ENCODE results near the gene FEZ2. TPM values are rescaled to one million over a fixed set of nuclear protein-coding genes. Genes with fewer than 3 reads are reported as not detected.
A peak's percentile ranks its signal among the peaks of the same experiment; 100 is the strongest.

The FEZ2 gene
- total RNA-seq, 4 donors from 2014 or later, result 38.6 to 77.0 (median 46.2) TPM

DNA sequence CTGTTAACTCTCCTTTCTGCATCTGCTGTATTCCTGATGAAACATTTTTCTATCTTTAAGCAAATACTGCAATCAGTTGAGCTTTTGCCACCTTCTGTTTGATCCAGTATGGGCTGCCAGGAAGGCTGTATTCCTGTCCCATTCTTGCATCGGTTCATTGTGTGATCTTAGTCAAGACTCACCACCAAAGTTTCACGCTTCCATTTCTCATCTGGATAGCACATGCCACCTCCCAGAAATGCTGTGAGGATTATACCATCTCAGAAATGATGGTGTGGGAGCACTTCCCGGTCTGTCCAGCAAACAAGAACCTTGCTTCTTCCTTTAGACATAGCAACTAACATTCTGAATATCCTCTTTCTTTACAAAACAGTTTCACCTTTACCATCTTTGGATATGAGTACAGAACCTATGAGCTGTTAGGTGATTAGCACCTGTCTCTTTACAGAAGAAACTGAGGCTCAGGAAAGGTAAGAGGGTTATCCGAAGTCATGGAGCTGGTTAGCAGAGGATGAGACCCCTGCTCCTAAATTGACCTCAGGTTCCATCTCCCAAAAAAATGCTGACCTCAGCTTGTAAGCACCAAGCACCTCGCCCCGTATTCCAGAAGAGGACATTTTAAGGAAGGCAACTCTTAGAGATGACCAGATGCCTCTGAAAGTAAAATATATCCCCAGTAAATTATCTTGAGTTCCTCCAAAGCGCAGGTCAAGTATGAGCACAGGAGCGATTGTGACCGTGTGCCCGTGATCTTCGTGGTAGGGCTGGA, 56.8 kb downstream of the FEZ2 start:
- H3K27me3 ChIP-seq, result no peaks in the 10 kb centered on the region
- whole genome bisulfite sequencing, 2 donors (ENCODE audit: low coverage in 1 of 2), result 78 to 94% methylated on average over 3 to 10 of the region's 11 CpGs
- TF ChIP-seq EP300 (IDR thresholded peaks at IDR 0.05) (no peak), POLR2A (IDR thresholded peaks at IDR 0.05) (no peak), CTCF (IDR thresholded peaks at IDR 0.05) (no peak), POLR2AphosphoS5 (IDR thresholded peaks at IDR 0.05) (no peak)
- peak overlapping the region in 2 of 4 donors; percentile 20 to 29 for H3K27ac ChIP-seq
- no peak overlapping the region for H3K4me3 ChIP-seq
- H3K4me1 ChIP-seq, result peaks cover 0 to 32% (median 6%) of the 10 kb centered on the region in 3 donors
- peaks cover 0 to 85% of the 10 kb centered on the region in 2 donors for H3K36me3 ChIP-seq
- H3K9me3 ChIP-seq, result no peaks in the 10 kb centered on the region
- ATAC-seq, result no peak

DNA sequence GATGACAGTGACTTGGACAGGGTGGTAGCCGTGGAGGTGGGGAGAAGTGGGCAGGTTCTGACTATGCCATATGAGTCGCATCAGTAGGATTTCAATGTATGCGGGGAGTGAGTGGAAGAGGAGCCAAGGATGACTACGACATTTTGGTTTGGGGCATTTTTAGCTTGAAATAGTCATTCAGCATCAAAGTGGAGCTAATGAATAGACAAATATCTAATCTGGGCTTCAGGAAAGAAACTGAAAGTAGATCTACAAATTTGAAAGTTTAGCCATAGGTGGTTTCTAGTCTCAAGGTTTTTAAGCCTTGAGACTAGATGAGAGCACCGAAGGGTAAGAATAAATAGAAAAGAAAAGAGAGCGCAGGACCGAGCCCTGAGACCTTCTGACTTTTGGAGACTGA, 58.3 kb downstream of the FEZ2 start:
- WGBS, 2 donors (ENCODE audit: low coverage in 1 of 2), result 93 to 94% methylated on average over 5 to 7 of the region's 7 CpGs
- no peak overlapping the region for H3K4me3 ChIP-seq
- TF ChIP-seq POLR2A (IDR thresholded peaks at IDR 0.05) (no peak), POLR2AphosphoS5 (IDR thresholded peaks at IDR 0.05) (no peak), CTCF (IDR thresholded peaks at IDR 0.05) (no peak), EP300 (IDR thresholded peaks at IDR 0.05) (no peak)
- peak overlapping the region in 1 of 4 donors; percentile 9 for H3K27ac ChIP-seq
- no peak for ATAC-seq
- H3K9me3 ChIP-seq, result no peaks in the 10 kb centered on the region
- H3K4me1 ChIP-seq, result peaks cover 0 to 20% (median 0%) of the 10 kb centered on the region in 3 donors
- H3K27me3 ChIP-seq, result no peaks in the 10 kb centered on the region
- H3K36me3 ChIP-seq, result peaks cover 0 to 87% of the 10 kb centered on the region in 2 donors

DNA sequence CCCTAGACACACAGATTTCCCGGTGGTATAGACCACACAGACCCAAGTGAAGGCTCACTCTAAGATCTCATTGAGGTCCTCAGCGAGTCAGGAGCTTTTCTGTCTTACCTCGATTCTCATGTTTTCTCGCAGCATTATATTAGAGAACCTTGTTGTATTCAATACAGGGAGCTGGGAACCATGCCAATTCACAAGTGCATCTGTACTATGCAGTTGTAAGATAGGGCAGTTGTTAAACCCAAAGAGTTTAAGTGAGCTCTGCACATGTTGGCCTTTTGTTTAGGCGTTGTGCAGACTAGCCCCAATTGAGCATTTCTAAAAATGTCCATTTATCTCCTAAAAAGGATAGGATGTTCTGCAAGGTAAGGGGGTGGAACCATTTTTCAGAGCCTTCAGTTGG, 59.6 kb downstream of the FEZ2 start:
- Histone ChIP-seq H3K27me3 (no peaks in the 10 kb centered on the region), H3K9me3 (no peaks in the 10 kb centered on the region), H3K4me3 (no peak overlapping the region), H3K36me3 (peaks cover 0 to 74% of the 10 kb centered on the region in 2 donors), H3K4me1 (peaks cover 0 to 19% (median 0%) of the 10 kb centered on the region in 3 donors), H3K27ac (no peak overlapping the region)
- TF ChIP-seq POLR2A (IDR thresholded peaks at IDR 0.05) (no peak), POLR2AphosphoS5 (IDR thresholded peaks at IDR 0.05) (no peak), EP300 (IDR thresholded peaks at IDR 0.05) (no peak), CTCF (IDR thresholded peaks at IDR 0.05) (no peak)
- no peak for ATAC-seq
- 65 to 66% methylated on average over 3 to 5 of the region's 5 CpGs for WGBS, 2 donors (ENCODE audit: low coverage in 1 of 2)

DNA sequence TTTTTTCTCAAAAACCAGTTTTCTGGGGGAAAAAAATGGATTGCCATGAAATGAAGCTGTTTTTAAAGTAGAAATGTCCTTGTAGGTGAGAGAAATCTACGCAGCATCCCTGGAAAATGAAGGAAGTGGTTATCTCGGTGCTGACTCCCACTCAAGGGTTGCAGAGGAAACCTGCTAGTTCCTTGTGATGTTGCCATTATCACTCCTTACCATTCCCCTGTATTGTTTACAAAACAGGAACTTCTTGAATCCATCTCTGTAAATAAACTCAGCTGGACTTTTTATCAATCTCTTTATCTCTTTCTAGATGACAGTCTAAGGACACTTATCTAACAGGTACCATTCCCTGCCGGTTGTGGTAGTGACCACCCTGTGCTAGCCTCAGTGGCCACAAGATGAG, 61.2 kb downstream of the FEZ2 start:
- H3K27me3 ChIP-seq, result no peaks in the 10 kb centered on the region
- no peak for ATAC-seq
- peaks cover 3 to 71% of the 10 kb centered on the region in 2 donors for H3K36me3 ChIP-seq
- no peak overlapping the region for H3K27ac ChIP-seq
- H3K9me3 ChIP-seq, result no peaks in the 10 kb centered on the region
- TF ChIP-seq EP300 (IDR thresholded peaks at IDR 0.05) (no peak), POLR2AphosphoS5 (IDR thresholded peaks at IDR 0.05) (no peak), POLR2A (IDR thresholded peaks at IDR 0.05) (no peak), CTCF (IDR thresholded peaks at IDR 0.05) (no peak)
- 78 to 100% methylated on average over 3 of the region's 3 CpGs for WGBS, 2 donors (ENCODE audit: low coverage in 1 of 2)
- H3K4me3 ChIP-seq, result no peak overlapping the region
- peaks cover 0 to 9% (median 0%) of the 10 kb centered on the region in 3 donors for H3K4me1 ChIP-seq

DNA sequence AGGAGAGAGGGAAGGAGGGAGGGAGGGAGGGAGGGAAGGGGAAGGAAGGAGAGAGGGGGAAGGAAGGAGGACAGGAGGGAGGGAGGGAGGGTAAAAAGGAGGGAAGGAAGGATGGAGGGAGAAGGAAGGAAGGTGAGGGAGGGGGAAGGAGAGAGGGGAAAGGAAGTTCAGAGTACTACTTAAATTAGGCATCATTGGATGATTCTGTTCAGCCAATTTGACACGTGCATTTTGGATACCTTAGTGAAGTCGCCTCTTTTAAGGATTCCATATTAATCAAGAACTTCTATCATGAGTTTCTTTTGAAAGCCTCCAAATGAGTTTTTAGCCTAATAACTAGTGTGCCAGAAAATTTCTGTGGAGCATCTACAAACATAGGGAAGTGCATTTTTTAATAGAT, 62.9 kb downstream of the FEZ2 start:
- Histone ChIP-seq H3K27me3 (no peaks in the 10 kb centered on the region), H3K9me3 (no peaks in the 10 kb centered on the region), H3K36me3 (peaks cover 3 to 66% of the 10 kb centered on the region in 2 donors), H3K27ac (no peak overlapping the region), H3K4me3 (no peak overlapping the region), H3K4me1 (no peaks in the 10 kb centered on the region)
- TF ChIP-seq EP300 (IDR thresholded peaks at IDR 0.05) (no peak), CTCF (IDR thresholded peaks at IDR 0.05) (no peak), POLR2AphosphoS5 (IDR thresholded peaks at IDR 0.05) (no peak), POLR2A (IDR thresholded peaks at IDR 0.05) (no peak)
- 71 to 82% methylated on average over 2 of the region's 2 CpGs for WGBS, 2 donors (ENCODE audit: low coverage in 1 of 2)
- no peak for ATAC-seq
